K562 (cell line): Measurements from ENCODE around the gene CCR7. TPM values are rescaled to one million over a fixed set of nuclear protein-coding genes. Genes with fewer than 3 reads are reported as not detected.

Source experiments
- ASH1L ChIP-seq: fragments of 450-650 bp; IDR thresholded peaks from 2 replicates; pipeline ENCODE4 v1.6.1; 2018; ENCODE audit warnings: borderline replicate concordance, mild to moderate bottlenecking, low read depth; ENCODE audit not compliant: partially characterized antibody
- CBX3 ChIP-seq, 2 experiments: IDR thresholded peaks; 1 replicate in 1 of 2; 2 replicates in 1 of 2; pipeline ENCODE4 v1.6.1; 2012; ENCODE audit warnings: inconsistent platforms in 2 of 2, low read length in 2 of 2, borderline replicate concordance in 1 of 2, control low read depth in 1 of 2
- CCAR2 ChIP-seq: fragments of 200-400 bp; formaldehyde crosslinking; IDR thresholded peaks from 2 replicates; pipeline ENCODE4 v1.6.1; 2017; ENCODE audit warnings: mild to moderate bottlenecking, low read depth, low read length
- CREB1 ChIP-seq, 2 experiments: sonication (generic) in 1 of 2; formaldehyde crosslinking in 1 of 2; IDR thresholded peaks; 2 replicates each; pipeline versions ENCODE4 v1.6.1 to v1.8.0; 2012 to 2022; ENCODE audit warnings: inconsistent platforms in 1 of 2, mild to moderate bottlenecking in 1 of 2, missing genetic modification reagents in 1 of 2, moderate library complexity in 1 of 2
- CSDE1 ChIP-seq, 2 experiments: fragments of 450-650 bp; IDR thresholded peaks; 2 replicates each; pipeline ENCODE4 v1.6.1; 2016; ENCODE audit warnings: mild to moderate bottlenecking in 1 of 2
- FOXA1 ChIP-seq: fragments of 450-650 bp; IDR thresholded peaks from 2 replicates; pipeline ENCODE4 v1.6.1; 2016; ENCODE audit warnings: mild to moderate bottlenecking, borderline replicate concordance
- HDAC2 ChIP-seq: fragments of 450-650 bp; IDR thresholded peaks from 2 replicates; pipeline ENCODE4 v1.6.1; 2016; ENCODE audit warnings: mild to moderate bottlenecking
- KLF16 ChIP-seq: IDR thresholded peaks from 2 replicates; pipeline ENCODE4 v1.6.1; 2016; ENCODE audit warnings: antibody characterized with exemption
- MIER1 ChIP-seq: fragments of 450-650 bp; IDR thresholded peaks from 2 replicates; pipeline ENCODE4 v1.6.1; 2016; ENCODE audit warnings: antibody characterized with exemption, mild to moderate bottlenecking, low read depth
- NFYB ChIP-seq: IDR thresholded peaks from 2 replicates; pipeline ENCODE4 v1.6.1; 2011; ENCODE audit warnings: mild to moderate bottlenecking, moderate library complexity; ENCODE audit not compliant: insufficient read length; ENCODE audit errors: extremely low read depth
- SRSF3 ChIP-seq: fragments of 200-400 bp; formaldehyde crosslinking; IDR thresholded peaks from 2 replicates; pipeline ENCODE4 v1.6.1; 2016; ENCODE audit warnings: mild to moderate bottlenecking, low read length, moderate library complexity; ENCODE audit not compliant: insufficient read depth
- ZNF77 ChIP-seq: fragments of 250-450 bp; sonication (Bioruptor Pico); IDR thresholded peaks from 2 replicates; pipeline ENCODE4 v1.5.0; 2020
- polyA plus RNA-seq, 8 experiments: library from polyadenylated mRNA; depleted of rRNA in 4 of 8; stranded (reverse) in 5 of 8; unstranded in 3 of 8; fragments of >200 nt; fragmentation: Nextera tagmentation in 2 of 8; fragmentation: Illumina TruSeq in 1 of 8; extraction: Ambion mirVana in 2 of 8; extraction: Trizol in 1 of 8; gene quantifications; 2 replicates each; pipeline versions ENCODE4 v1.2.1 to v1.2.3, GENCODE V29; 2011 to 2014; ENCODE audit warnings: inconsistent platforms in 1 of 8, missing spikeins in 1 of 8
- total RNA-seq, 7 experiments: library from RNA; depleted of rRNA in 6 of 7; stranded (reverse); fragments of >200 nt in 6 of 7; fragmentation: Illumina TruSeq in 2 of 7; extraction: Trizol in 2 of 7; gene quantifications; 2 replicates each; pipeline versions ENCODE4 v1.2.1 to v1.2.3, GENCODE V29; 2011 to 2021; ENCODE audit warnings: low replicate concordance in 1 of 7
- TF ChIP-seq, protein P1 (sequence below), 2 experiments: fragments of 450-650 bp in 1 of 2; sonication (generic) in 1 of 2; formaldehyde crosslinking in 1 of 2; IDR thresholded peaks; 2 replicates each; pipeline versions ENCODE4 v1.7.1 to v1.9.0; 2016 to 2022; ENCODE audit warnings: inconsistent platforms in 1 of 2, mild to moderate bottlenecking in 1 of 2, missing genetic modification reagents in 1 of 2

CCR7 gene
- total and polyA plus RNA-seq, 9 of the 15 experiments (the other 6 are each of a cell fraction or from before 2014, with no cell fraction given) = 0.14 to 1.4 (median 0.56) TPM

DNA sequence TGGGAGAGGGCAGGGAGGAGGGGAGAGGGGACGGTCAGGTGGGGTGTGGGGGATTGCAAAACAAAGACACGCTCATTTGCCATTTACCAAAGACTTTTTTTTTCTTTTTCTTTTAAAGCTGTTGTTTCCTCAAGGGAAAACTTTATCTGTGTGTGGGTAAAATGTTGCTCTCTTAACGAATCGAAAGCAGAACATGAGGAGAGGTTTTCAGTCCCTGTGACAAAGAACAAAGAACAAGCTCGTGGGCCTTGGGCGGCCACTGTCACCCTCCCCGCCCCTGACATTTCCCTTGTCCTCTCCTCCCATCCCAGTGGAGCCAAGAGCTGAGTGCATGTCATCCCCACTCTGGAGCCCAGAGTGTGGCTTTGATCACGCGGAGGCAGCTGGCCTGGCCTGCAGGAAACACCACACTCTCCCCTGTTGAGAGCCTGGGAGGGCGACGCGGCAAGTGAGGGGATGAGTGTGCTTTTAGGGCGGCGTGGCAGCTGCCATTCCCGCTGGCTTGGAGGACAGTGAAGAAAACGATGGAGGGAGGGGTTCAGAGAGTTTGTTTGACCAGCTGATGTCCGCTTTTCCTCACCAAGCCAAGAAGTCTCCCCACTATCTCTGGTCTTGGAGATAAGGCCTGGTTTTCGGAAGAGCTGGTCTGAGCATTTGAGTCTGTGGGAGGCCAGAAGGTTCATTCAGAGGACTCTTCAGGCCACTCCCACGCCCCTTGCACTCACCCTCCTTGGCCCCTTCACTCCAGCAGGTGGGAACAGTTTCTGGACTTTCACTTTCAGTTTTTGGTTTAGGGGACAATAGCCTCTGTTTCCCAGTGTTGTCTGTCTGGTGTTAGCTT, 11.4 kb downstream of the CCR7 start (continued):
- TF ChIP-seq, protein P1, sequence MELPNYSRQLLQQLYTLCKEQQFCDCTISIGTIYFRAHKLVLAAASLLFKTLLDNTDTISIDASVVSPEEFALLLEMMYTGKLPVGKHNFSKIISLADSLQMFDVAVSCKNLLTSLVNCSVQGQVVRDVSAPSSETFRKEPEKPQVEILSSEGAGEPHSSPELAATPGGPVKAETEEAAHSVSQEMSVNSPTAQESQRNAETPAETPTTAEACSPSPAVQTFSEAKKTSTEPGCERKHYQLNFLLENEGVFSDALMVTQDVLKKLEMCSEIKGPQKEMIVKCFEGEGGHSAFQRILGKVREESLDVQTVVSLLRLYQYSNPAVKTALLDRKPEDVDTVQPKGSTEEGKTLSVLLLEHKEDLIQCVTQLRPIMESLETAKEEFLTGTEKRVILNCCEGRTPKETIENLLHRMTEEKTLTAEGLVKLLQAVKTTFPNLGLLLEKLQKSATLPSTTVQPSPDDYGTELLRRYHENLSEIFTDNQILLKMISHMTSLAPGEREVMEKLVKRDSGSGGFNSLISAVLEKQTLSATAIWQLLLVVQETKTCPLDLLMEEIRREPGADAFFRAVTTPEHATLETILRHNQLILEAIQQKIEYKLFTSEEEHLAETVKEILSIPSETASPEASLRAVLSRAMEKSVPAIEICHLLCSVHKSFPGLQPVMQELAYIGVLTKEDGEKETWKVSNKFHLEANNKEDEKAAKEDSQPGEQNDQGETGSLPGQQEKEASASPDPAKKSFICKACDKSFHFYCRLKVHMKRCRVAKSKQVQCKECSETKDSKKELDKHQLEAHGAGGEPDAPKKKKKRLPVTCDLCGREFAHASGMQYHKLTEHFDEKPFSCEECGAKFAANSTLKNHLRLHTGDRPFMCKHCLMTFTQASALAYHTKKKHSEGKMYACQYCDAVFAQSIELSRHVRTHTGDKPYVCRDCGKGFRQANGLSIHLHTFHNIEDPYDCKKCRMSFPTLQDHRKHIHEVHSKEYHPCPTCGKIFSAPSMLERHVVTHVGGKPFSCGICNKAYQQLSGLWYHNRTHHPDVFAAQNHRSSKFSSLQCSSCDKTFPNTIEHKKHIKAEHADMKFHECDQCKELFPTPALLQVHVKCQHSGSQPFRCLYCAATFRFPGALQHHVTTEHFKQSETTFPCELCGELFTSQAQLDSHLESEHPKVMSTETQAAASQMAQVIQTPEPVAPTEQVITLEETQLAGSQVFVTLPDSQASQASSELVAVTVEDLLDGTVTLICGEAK (IDR thresholded peaks at IDR 0.05) = peak; percentile 52
- TF ChIP-seq, protein P1 (CRISPR knock-in tag; IDR thresholded peaks at IDR 0.05) = no peak
- TF ChIP-seq CCAR2 = no peak
- TF ChIP-seq SRSF3 = no peak
- peak; percentile 76 for TF ChIP-seq HDAC2
- TF ChIP-seq CBX3 (IDR thresholded peaks at IDR 0.05; ENCODE audit: borderline replicate concordance in 1 of 2, low read length in 2 of 2) = peak in 1 of 2 experiments; percentile 19; a peak in 1 of 3 replicates
- no peak for TF ChIP-seq ASH1L
- no peak for TF ChIP-seq CREB1 (IDR thresholded peaks at IDR 0.05)
- no peak for TF ChIP-seq CREB1 (CRISPR knock-in tag; IDR thresholded peaks at IDR 0.05)
- TF ChIP-seq NFYB = no peak
- peak; percentile 89 for TF ChIP-seq KLF16
- no peak for TF ChIP-seq FOXA1
- no peak for TF ChIP-seq ZNF77 (CRISPR knock-in tag)
- TF ChIP-seq CSDE1 (IDR thresholded peaks at IDR 0.05) = no peak
- TF ChIP-seq MIER1 = no peak
